Activated B cell treated with CpG ODN at 0.5 μM for 24 hours (primary cell): ENCODE measurements around the gene CEBPZOS. TPM values are rescaled to one million over a fixed set of nuclear protein-coding genes. Genes with fewer than 3 reads are reported as not detected.

Experiments
- ATAC-seq: fragments of 200-7000 bp; cut with Tn5 transposase; one replicate; pipeline ENCODE4 v1.10.0; 2021; ENCODE audit warnings: low read depth, mild to moderate bottlenecking, moderate library complexity
- CTCF ChIA-PET: fragments of 350-600 bp; sonication (Branson Sonifier 250); formaldehyde crosslinking; loops from one replicate; lab custom pipeline; 2021; ENCODE audit warnings: antibody characterized with exemption; lab: Charles Lee
- POLR2A ChIA-PET: fragments of 350-600 bp; sonication (Branson Sonifier 250); formaldehyde crosslinking; loops from one replicate; lab custom pipeline; 2021; ENCODE audit warnings: antibody characterized with exemption; lab: Charles Lee
- DNase-seq: peaks from one replicate; pipeline ENCODE4 v3.0.0; 2022
- H3K27ac Mint-ChIP-seq: one replicate; pipeline ENCODE4 v1.8.0; 2020; ENCODE audit warnings: mixed read lengths
- H3K27me3 Mint-ChIP-seq: one replicate; pipeline ENCODE4 v1.8.0; 2021; ENCODE audit warnings: mixed read lengths
- H3K36me3 Mint-ChIP-seq: one replicate; pipeline ENCODE4 v1.8.0; 2021; ENCODE audit warnings: low read depth, mixed read lengths
- H3K4me1 Mint-ChIP-seq: one replicate; pipeline ENCODE4 v1.8.0; 2021; ENCODE audit warnings: mixed read lengths
- H3K4me3 Mint-ChIP-seq: one replicate; pipeline ENCODE4 v1.8.0; 2020; ENCODE audit warnings: mild to moderate bottlenecking, mixed read lengths
- H3K9me3 Mint-ChIP-seq: one replicate; pipeline ENCODE4 v1.8.0; 2020; ENCODE audit warnings: mixed read lengths
- CTCF ChIP-seq: fragments of 200-600 bp; IDR thresholded peaks from one replicate; pipeline ENCODE4 v1.8.0; 2022; ENCODE audit warnings: antibody characterized with exemption, mild to moderate bottlenecking
- intact Hi-C: fragments of 100-400 bp; cut with micrococcal nuclease; formaldehyde crosslinking; loops from one replicate; pipeline ENCODE4 v1.15.1; 2024
- total RNA-seq: library from RNA; stranded (reverse); gene quantifications from 2 replicates; pipeline ENCODE4 v1.2.3, GENCODE V29; 2022

The CEBPZOS gene
- total RNA-seq, 1 donor from 2014 or later: 35.5 TPM

GRCh38 chr2:37250869-37251740 lies 54.8 kb downstream of the CEBPZOS start:
- DNase-seq (no peak), ATAC-seq (no peak)
- Mint-ChIP-seq H3K9me3 (no peaks in the 10 kb centered on the region), H3K4me1 (no peaks in the 10 kb centered on the region), H3K36me3 (peaks cover 80% of the 10 kb centered on the region), H3K27ac (no peak overlapping the region), H3K27me3 (no peaks in the 10 kb centered on the region), H3K4me3 (no peak overlapping the region)
- TF ChIP-seq CTCF: no peak
- POLR2A ChIA-PET: no interaction called here
- intact Hi-C loops: no loop called here
- CTCF ChIA-PET: no interaction called here

Other genes starting within 250 kb of the CEBPZOS start
- 24.7 and 24.9 TPM in 2 replicates for gene STRN, start 230.0 kb upstream of the CEBPZOS start, total RNA-seq
- gene HEATR5B, start 112.1 kb upstream of the CEBPZOS start, total RNA-seq: 42.6 and 50.3 TPM in 2 replicates
- gene GPATCH11, start 112.0 kb upstream of the CEBPZOS start, total RNA-seq: 30.7 and 32.9 TPM in 2 replicates
- 37.0 and 39.9 TPM in 2 replicates for gene EIF2AK2, start 39.5 kb upstream of the CEBPZOS start, total RNA-seq
- gene SULT6B1, start 7.8 kb upstream of the CEBPZOS start, total RNA-seq: not detected in 2 replicates
- gene CEBPZ, start 35.1 kb downstream of the CEBPZOS start, total RNA-seq: 55.2 and 57.0 TPM in 2 replicates
- gene NDUFAF7, start 35.2 kb downstream of the CEBPZOS start, total RNA-seq: 22.4 and 22.8 TPM in 2 replicates
- gene PRKD3, start 128.3 kb downstream of the CEBPZOS start, total RNA-seq: 73.0 and 82.5 TPM in 2 replicates
- gene QPCT, start 148.1 kb downstream of the CEBPZOS start, total RNA-seq: 1.9 and 2.1 TPM in 2 replicates